Activated CD4-positive, alpha-beta T cell treated with anti-CD3 and anti-CD28 coated beads, Interleukin-2, amount 50 U/mL, for 1 hour (primary cell): ENCODE measurements around the gene FRYL.
"Not testable (repeated sequence)": the region's sequence is repeated elsewhere in the genome, so short reads cannot be mapped to it uniquely, and the experiment has no call there.

Experiments used
- DNase-seq: peaks from one replicate; pipeline ENCODE4 v3.0.0-alpha.2; 2020

FRYL gene

DNA sequence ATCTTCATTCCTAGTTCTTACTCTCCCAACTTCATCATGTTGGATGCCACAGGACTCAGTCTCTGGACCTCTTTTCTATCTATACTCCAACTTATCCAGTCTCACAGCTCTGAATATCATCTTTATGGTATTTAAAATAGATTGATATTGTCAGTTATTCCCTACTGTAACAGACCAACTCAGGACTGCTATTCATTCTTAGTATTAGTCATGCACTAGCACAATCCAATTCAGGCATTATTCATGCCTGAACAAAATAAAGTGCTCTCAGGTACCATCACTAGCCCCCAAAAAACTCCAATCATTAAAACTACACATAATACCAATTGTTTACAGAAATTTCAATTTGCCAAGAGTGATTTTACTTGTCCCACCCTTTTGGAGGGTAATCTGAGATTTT is 37.7 kb downstream of the FRYL start:
- DNase-seq = no peak

DNA sequence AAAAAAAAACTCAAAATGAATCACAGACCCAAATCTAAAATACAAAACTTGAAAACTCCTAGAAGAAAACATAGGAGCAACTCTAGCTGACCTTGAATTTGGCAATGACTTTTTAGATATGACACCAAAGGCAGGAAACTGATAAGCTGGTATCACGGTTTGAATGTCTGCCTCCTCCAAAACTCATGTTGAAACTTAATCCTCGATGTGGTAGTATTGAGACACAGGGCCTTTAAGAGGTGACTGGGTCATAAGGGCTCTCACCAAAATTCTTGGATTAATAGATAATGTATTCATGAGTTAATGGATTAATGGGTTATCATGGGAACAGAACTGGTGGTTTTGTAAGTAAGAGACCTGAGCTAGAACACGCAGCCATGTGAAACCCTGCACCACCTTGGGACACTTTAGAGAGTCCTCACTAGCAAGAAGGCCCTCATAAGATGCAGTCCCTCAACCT is 40.5 kb downstream of the FRYL start:
- no peak for DNase-seq

DNA sequence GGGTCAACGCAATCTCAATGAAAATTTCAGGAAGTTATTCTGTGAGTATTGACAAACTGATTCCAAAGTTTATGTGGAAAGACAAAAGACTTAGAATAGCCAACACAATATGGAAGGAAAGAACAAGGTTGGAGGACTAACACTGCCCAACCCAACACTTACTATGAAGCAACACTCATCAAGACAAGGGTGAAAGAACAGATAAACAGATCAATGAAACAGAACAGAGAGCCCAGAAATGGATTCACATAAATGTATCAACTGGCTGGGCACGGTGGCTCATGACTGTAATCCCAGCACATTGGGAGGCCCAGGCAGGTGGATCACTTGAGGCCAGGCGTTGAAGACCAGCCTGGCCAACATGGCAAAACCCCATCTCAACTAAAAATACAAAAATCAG is 41.2 kb downstream of the FRYL start:
- DNase-seq = no peak

DNA sequence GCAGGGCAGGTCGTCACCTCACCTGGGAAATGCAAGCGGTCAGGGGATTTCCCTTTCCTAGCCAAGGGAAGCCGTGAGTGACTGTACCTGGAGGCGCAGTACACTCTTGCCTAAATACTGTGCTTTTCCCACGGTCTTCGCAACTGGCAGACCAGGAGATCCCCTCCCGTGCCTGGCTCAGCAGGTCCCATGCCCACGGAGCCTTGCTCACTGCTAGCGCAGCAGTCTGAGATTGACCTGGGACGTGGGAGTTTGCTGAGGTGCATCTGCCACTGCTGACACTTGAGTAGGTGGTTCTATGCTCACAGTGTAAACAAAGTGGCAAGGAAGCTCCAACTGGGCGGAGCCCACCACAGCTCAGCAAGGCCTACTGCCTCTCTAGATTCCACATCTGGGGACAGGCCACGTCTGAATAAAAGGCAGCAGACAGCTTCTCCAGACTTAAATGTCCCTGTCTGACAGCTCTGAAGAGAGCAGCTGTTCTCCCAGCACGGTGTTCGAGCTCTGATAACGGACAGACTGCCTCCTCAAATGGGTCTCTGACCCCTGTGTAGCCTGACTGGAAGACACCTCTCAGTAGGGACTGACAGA is 51.1 kb downstream of the FRYL start:
- DNase-seq = peak; percentile 14

DNA sequence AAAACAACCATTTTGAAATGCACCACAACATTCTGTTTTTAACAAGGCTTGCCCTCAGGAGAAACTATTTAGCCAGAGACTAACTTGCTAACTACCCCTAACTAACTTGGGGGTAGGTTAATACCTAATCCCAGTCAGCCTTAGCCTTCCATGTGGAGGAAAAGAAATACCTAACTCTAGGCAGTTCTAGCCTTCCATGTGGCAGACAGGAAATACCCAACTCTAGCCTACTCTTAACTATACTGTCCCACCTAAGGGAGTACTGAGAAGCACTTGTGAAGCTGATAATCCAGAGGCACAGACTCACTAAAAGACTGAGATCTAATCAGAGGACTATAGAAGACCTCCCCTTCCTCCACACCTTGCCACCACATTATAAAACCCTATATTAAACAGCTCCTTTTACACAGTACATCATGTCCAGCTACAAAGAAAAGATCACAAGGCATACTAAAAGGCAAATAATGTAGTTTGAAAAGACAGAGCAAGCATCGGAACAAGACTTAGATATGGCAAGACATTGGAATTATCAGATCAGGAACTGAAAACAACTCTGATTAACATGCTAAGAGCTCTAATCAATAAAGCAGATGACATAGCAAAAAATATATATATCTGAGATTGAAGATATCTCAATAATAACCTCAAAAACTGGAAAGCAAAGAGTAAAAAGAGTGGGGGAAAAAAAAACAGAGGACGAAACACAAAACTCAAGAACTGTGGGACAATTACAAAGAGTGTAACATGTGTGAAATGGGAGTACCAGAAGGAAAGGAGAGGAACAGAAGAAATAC is 52.2 kb downstream of the FRYL start:
- no peak for DNase-seq

DNA sequence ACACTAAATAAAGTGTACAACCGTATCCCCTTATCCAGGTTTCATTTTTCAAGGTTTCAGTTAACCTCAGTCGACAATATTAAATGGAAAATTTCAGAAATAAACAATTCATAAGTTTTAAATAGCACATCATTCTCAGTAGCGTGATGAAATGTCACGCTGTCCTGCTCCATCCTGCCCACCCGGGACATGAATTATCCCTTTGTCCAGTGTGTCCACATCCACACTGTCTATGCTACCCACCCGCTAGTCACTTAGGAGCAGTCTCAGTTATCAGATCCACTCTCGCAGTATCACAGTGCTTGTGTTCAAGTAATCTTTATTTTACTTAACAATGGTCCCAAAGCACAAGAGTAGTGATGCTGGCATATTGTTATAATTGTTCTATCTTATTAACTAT is 54.7 kb downstream of the FRYL start:
- no peak for DNase-seq

DNA sequence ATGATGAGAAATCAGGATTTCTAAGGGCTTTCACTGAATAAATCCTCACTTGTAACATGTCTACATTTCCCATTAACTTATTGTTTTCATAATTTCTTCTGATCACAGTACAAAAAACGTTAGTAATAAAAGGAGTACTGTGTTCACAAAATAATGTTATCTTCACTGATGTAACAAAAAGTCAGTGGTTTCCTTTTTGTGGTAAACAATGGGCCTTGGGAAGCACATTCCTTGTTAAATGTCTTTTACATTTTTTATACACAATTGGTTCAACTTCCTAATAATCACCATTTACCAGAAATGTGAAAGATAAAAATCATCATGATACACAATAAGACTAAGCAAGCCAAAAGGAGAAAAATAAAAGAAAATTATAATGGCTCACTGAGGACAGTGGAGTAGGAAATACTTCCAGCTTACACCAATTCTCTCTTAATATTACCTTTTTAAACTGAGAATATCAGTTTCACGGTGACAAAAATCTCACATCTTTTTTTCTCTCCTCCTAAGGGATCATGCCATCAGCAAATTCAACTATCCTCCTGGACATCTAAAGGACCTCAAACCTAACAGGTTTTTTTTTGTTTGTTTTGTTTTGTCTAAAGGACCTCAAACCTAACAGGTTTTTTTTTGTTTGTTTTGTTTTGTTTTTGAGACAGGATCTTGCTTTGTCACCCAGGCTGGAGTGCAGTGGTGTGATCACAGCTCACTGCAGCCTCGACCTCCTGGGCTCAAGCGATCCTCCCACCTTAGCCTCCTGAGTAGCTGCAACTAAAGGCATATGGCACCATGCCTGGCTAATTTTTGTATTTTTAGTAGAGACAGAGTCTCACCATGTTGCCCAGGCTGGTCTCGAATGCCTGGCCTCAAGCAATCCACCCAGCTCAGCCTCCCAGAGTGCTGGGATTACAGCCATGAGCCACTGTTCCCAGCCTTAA is 57.3 kb downstream of the FRYL start:
- no peak for DNase-seq

DNA sequence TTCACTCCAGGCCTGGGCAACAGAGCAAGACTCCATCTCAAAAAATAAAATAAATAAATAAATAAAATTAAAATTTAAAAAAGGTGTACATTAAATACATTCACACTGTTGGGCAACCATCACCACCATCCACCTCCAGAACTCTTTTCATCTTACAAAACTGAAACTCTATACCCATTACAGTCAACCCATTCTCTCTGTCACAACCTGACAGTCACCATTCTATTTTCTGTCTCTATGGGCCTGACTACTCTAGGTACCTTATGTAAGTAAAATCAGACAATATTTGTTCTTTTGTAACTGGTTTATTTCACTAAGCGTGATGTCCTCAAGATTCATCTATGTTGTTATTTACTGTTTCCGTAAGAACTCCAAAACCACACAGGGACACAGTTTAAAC is 59.6 kb downstream of the FRYL start:
- no peak for DNase-seq

DNA sequence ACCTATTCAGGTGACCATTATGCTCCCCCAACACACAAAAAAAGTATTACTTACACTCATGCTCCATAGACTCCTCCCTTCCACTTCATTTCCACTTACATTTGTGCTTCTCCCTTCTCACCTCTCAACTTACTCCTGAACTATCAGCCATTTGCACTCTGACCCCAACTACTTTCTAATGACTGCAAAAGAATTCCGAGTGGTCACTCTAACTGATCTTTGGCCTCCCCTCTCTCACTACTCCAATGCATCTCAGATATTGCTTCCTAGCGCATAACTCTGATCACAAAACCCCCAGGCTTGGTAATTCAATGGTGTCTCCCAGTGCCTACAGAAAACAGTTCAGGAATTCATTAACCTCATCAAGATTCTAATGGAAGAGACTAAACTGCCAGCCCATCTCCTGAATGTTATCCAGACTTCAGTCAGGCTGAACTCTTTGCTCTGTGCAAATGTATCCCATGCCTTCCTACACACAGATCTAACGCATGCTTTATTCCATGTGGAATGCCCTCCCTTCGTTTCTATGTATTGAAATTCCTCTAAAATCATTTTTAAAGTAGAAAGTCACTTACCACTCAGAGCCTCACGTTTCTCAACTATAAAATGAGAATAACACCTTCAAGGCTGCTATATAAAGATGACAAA is 61.1 kb downstream of the FRYL start:
- DNase-seq = no peak

DNA sequence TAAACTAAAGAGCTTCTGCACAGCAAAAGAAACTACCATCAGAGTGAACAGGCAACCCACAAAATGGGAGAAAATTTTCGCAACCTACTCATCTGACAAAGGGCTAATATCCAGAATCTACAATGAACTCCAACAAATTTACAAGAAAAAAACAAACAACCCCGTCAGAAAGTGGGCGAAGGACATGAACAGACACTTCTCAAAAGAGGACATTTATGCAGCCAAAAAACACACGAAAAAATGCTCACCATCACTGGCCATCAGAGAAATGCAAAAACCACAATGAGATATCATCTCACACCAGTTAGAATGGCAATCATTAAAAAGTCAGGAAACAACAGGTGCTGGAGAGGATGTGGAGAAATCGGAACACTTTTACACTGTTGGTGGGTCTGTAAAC is 63.8 kb downstream of the FRYL start:
- not testable (repeated sequence) for DNase-seq

DNA sequence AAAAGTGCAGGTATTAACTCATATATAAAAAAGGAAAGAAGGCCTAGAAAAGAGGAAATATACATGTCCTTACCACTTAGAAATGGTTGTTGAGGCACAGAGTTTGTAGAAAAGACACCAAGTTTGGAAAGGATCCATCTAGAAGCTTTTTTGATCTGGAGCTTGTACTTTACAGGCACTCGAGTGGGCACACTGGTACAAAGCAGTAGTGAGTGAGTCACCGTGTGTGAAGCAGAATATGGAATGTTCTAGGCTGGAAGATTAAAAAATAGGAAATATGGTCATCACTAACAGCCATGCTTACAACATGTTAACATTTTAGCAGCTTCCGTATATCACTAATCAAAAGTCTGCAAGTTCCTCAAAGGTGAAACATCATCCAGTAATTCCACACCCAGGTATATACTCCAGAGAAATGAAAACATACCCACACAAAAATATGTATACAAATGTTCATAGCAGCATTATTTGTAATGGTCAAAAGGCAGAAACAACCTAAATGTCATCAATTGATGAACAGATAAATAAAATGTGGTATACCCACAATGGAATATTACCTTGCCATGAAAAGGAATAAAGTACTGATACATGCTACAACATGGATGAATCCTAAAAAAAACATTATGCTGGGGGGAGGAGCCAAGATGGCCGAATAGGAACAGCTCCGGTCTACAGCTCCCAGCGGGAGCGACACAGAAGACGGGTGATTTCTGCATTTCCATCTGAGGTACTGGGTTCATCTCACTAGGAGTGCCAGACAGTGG is 69.5 kb downstream of the FRYL start:
- DNase-seq = no peak

DNA sequence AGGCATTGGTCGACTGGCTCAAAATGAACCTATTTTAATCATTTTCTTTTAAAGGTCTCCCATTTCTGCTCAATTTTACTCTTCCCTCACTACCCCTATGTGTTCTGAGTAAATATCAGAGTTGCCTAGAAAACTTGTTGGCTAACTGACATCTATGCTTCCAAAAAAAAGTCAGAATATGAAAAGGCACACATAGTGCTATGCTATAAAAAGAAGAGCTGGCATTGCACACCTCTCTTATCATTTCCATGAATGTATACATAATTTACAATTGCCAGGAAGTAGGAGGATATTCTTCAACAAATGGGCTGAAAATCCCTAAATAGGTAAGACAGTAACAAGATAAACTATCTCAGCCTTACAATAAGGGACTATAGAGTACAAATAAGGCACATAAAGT is 70.2 kb downstream of the FRYL start:
- no peak for DNase-seq

DNA sequence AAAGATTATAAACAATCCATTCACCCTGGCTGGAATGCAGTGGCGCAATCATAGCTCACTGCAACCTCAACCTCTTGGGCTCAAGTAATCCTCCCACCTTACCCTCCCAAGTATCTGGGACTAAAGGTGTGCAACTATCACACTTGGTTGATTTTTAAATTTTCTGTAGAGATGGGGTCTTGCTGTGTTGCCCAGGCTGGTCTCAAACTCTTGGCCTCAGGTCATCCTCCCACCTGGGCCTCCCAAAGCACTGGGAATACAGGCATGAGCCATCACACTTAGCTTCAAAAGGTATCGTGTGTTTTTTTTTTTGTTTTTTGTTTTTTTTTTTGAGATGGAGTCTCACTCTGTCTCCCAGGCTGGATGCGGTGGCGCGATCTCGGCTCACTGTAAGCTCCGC is 71.5 kb downstream of the FRYL start:
- DNase-seq = no peak

DNA sequence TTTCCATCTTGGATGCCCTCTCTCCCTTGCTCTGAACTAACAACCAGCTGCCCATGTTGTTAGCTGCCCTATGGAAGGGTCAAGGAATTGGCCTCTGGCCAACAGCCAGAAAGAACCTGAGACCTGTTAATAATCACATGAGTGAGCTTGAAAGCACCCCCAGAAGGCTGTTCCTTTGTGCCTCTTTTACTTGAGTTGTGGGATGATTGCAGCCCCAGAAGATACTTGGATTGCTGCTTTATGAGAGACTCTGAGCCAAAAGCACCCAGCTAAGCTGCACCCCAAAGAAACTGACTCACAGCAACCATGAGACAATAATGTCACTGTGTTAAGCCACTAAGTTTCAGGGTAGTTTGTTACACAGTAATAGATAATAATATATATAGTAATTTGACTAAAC is 73.3 kb downstream of the FRYL start:
- DNase-seq = no peak

DNA sequence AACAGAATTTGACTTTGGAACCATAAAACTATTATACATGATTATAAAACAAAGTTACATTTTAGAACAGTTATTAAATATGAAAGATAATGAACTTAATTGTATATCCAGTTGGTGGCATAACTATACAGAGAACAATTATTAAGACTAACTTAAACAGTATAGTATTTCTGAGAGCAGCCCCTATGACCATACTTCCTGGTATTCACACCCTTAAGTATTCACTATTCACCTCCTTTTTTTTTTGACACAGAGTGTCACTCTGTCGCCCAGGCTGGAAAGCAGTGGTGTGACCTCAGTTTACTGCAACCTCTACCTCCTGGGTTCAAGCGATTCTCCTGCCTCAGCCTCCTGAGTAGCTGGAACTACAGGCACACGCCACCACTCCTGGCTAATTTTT is 74.5 kb downstream of the FRYL start:
- DNase-seq = no peak

DNA sequence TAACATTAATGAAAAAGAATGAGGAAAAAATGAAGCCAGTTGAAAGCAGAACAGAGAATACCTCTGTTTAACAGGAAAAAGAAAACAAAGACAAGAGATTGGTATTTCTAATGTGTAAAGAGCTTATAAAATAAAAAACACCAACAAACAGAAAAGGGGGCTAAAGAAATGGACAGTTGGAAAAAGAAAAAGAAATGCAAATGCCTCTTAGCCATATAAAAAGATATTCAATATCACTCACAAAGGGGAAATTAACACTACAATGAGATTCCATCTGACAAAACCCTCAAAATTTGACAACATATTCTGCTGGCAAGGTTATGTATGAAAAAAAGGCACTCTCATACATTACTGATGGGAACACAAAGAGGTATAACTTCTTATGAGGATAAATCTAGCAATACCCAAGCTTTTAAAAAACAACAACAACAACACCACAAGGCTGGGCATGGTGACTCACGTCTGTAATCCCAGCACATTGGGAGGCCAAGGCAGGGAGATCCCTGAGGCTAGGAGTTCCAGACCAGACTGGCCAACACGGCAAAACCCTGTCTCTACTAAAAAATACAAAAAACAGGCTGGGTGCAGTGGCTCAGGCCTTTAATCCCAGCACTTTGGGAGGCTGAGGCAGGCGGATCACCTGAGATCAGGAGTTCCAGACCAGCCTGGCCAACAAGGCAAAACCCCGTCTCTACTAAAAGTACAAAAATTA is 75.8 kb downstream of the FRYL start:
- DNase-seq = no peak

DNA sequence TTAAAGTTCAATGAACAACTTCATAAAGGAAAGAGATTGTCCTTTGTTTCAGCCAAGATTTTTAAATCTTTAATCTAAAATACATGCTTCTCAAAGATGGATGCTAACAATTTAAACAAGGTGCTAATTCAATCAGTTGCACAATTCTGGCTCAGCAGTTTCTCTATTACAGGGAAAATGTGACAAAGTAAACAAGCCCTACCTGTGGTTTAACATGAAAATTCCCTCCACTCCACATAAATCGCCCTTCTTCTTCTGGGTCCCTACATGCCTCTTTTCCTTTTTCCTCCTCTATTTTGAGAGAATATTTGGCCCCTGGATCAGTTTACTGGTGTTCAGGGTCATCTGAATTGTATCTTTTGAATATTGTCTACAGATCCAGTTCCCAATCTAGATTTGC is 80.6 kb downstream of the FRYL start:
- no peak for DNase-seq

DNA sequence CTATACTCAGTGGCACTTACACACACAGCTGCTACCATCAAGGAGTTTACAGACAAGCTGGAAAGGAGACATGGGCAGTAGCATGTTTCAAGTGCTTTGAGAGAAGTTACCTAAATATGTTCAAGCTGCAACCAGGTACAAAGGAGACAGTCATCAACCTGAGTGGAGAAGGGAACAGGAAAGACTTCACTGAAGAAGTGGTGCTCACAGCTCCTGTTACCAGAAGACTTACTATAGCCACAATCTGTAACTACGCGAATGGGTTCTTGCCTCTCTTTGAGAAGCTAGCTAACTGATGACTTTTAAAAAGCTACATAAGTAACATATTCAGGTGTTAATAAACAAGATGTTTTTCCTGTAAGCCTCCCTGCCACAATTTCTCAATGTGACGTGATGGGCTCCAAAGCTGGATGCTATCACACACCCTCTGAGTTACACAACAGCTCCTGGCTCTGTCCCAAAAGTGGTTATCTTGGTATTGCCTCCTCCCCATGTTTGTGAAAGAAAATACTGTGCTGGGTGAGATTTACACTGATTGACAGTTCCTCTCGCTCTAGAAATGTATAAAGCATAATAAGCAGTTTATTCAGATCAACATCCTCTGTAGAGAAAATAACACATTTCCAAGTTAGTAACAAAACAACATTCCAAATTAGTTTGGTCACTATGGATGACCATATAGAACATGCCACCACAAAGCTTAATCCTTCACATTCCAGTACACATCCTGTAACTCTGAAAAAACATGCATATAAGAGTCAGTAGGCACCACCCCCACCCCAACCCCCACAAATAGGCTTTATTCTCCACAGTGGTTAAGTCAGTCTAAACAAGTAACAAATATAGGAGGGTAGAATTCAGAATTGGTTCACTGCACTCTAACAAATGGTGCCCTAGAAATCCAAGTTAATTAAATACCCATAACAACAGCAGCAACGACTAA is 81.8 kb downstream of the FRYL start:
- DNase-seq = no peak

DNA sequence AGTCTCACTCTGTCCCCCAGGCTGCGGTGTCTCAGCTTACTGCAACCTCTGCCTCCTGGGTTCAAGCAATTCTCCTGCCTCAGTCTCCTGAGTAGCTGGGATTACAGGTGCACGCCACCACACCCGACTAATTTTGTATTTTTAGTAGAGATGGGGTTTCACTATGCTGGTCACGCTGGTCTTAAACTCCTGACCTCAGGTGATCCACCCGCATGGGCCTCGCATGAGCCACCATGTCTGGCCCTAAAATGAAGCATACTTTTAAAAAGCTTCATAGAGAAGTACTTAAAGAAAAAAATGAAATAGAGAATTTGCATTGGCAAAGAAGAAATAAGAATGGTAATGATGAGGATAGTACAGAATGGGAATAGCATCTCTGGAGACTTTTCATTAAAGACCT is 82.6 kb downstream of the FRYL start:
- not testable (repeated sequence) for DNase-seq

DNA sequence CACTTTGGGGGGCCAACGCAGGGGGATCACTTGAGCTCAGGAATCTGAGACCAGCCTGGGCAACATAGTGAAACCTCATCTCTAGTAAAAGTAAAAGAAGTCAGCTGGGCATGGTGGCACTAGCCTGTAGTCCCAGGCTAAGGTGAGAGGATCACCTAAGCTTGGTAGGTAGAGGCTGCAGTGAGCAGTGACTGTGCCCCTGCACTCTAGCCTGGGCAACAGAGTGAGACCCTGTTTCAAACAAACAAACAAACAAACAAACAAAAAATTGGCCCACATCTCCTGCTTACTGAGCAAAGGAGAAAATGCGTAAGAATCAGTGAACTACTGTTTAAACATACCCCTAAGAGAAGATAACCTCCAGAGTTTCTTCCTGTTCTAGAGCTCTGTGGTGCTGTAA is 85.3 kb downstream of the FRYL start:
- no peak for DNase-seq
